Naive B cell (primary cell): Measurements from ENCODE around the gene PRDM13. TPM values are rescaled to one million over a fixed set of nuclear protein-coding genes. Genes with fewer than 3 reads are reported as not detected.

Experiments used
- polyA plus RNA-seq, 6 donors: library from polyadenylated mRNA; unstranded; fragments of 300-500 nt; fragmentation: Illumina TruSeq; gene quantifications; one replicate each; pipeline ENCODE4 v1.2.3, GENCODE V29; 2021; ENCODE audit warnings: low read depth in 6 of 6

The PRDM13 gene
- polyA plus RNA-seq, 6 donors from 2014 or later, result not detected

Other genes starting within 250 kb of the PRDM13 start
- 1 to 10 TPM; 1.6 to 4.1 (median 3.8) TPM for gene COQ3, start 212.6 kb upstream of the PRDM13 start, polyA plus RNA-seq
- 100 to 1,000 TPM; 104 to 138 (median 121) TPM for gene PNISR, start 181.5 kb upstream of the PRDM13 start, polyA plus RNA-seq
- 10 to 100 TPM in 2 of 6 donors, 1 to 10 TPM in 4; 7.3 to 16.1 (median 9.3) TPM for gene USP45, start 91.4 kb upstream of the PRDM13 start, polyA plus RNA-seq
- gene CCNC, start 38.2 kb upstream of the PRDM13 start, polyA plus RNA-seq, result 10 to 100 TPM; 41.4 to 49.7 (median 44.1) TPM